RWPE2 (cell line): ENCODE measurements around the gene MARCHF9.
A peak's percentile ranks its signal among the peaks of the same experiment; 100 is the strongest.

Experiments used
- ATAC-seq: fragments of 200-7000 bp; cut with Tn5 transposase; 3 replicates; pipeline ENCODE4 v1.9.1; 2021; ENCODE audit warnings: low read depth
- DNase-seq: peaks from one replicate; pipeline ENCODE4 v3.0.0-alpha.2; 2020; ENCODE audit warnings: low spot score
- H3K27ac ChIP-seq: fragments of 450-650 bp; 2 replicates; pipeline ENCODE4 v1.5.1; 2017; ENCODE audit warnings: mild to moderate bottlenecking; ENCODE audit not compliant: poor library complexity, severe bottlenecking
- H3K27me3 ChIP-seq: fragments of 250-450 bp; sonication (Bioruptor Pico); 2 replicates; pipeline ENCODE4 v1.5.1; 2021; ENCODE audit warnings: mild to moderate bottlenecking, moderate library complexity; ENCODE audit not compliant: insufficient read depth, poor library complexity, severe bottlenecking
- H3K36me3 ChIP-seq: fragments of 250-450 bp; sonication (Bioruptor Pico); 2 replicates; pipeline ENCODE4 v1.5.1; 2020; ENCODE audit warnings: low read depth, mild to moderate bottlenecking, moderate library complexity
- H3K4me1 ChIP-seq: fragments of 250-450 bp; sonication (Bioruptor Pico); 2 replicates; pipeline ENCODE4 v1.5.1; 2021; ENCODE audit warnings: mild to moderate bottlenecking, moderate library complexity; ENCODE audit not compliant: insufficient read depth, poor library complexity, severe bottlenecking
- H3K4me3 ChIP-seq: fragments of 250-450 bp; sonication (Bioruptor Pico); 2 replicates; pipeline ENCODE4 v1.5.1; 2021; ENCODE audit warnings: mild to moderate bottlenecking, moderate library complexity; ENCODE audit not compliant: severe bottlenecking
- H3K9me3 ChIP-seq: fragments of 250-450 bp; sonication (Bioruptor Pico); 2 replicates; pipeline ENCODE4 v1.5.1; 2021; ENCODE audit warnings: mild to moderate bottlenecking, moderate library complexity; ENCODE audit not compliant: severe bottlenecking
- CTCF ChIP-seq: fragments of 450-650 bp; IDR thresholded peaks from one replicate; pipeline ENCODE4 v1.5.1; 2017; ENCODE audit warnings: mild to moderate bottlenecking, moderate library complexity; ENCODE audit not compliant: poor library complexity, severe bottlenecking

Gene MARCHF9

GRCh38 chr12:57797933-57798332 is 43.0 kb downstream of the MARCHF9 start:
- H3K36me3 ChIP-seq: peaks cover 62% of the 10 kb centered on the region
- no peak overlapping the region for H3K27ac ChIP-seq
- peaks cover 16% of the 10 kb centered on the region for H3K4me1 ChIP-seq
- ATAC-seq (no peak), DNase-seq (no peak)
- H3K27me3 ChIP-seq: no peaks in the 10 kb centered on the region
- no peak for TF ChIP-seq CTCF
- H3K4me3 ChIP-seq: no peak overlapping the region
- no peaks in the 10 kb centered on the region for H3K9me3 ChIP-seq

- H3K36me3 ChIP-seq: peaks cover 36% of the 10 kb centered on the region
- ATAC-seq (no peak), DNase-seq (no peak)
- no peaks in the 10 kb centered on the region for H3K27me3 ChIP-seq
- no peaks in the 10 kb centered on the region for H3K4me1 ChIP-seq
- no peak overlapping the region for H3K27ac ChIP-seq
- H3K9me3 ChIP-seq: no peaks in the 10 kb centered on the region
- TF ChIP-seq CTCF: no peak
- H3K4me3 ChIP-seq: no peak overlapping the region
Observed at GRCh38 chr12:57800965-57801364, 46.1 kb downstream of the MARCHF9 start.

GRCh38 chr12:57802607-57803006 is 47.7 kb downstream of the MARCHF9 start:
- no peak overlapping the region for H3K4me3 ChIP-seq
- DNase-seq: no peak
- H3K4me1 ChIP-seq: no peaks in the 10 kb centered on the region
- peaks cover 20% of the 10 kb centered on the region for H3K36me3 ChIP-seq
- no peaks in the 10 kb centered on the region for H3K9me3 ChIP-seq
- H3K27ac ChIP-seq: no peak overlapping the region
- H3K27me3 ChIP-seq: no peaks in the 10 kb centered on the region
- no peak for ATAC-seq
- no peak for TF ChIP-seq CTCF

- no peak for DNase-seq
- peak; percentile 76 for ATAC-seq
- no peaks in the 10 kb centered on the region for H3K27me3 ChIP-seq
- H3K4me1 ChIP-seq: no peaks in the 10 kb centered on the region
- H3K9me3 ChIP-seq: no peaks in the 10 kb centered on the region
- 0 out of 2 replicates have a peak, but pooled peaks cover 13% of the 10 kb centered on the region for H3K36me3 ChIP-seq
- no peak overlapping the region for H3K4me3 ChIP-seq
- H3K27ac ChIP-seq: no peak overlapping the region
- TF ChIP-seq CTCF: peak; percentile 74
Observed at GRCh38 chr12:57803319-57803893, 48.5 kb downstream of the MARCHF9 start.

GRCh38 chr12:57806677-57807076 is 51.8 kb downstream of the MARCHF9 start:
- H3K4me1 ChIP-seq: peaks cover 6% of the 10 kb centered on the region
- no peak for ATAC-seq
- H3K9me3 ChIP-seq: no peaks in the 10 kb centered on the region
- H3K27me3 ChIP-seq: no peaks in the 10 kb centered on the region
- DNase-seq: peak; percentile 9
- 0 out of 2 replicates have a peak, but pooled peaks cover 8% of the 10 kb centered on the region for H3K36me3 ChIP-seq
- H3K4me3 ChIP-seq: no peak overlapping the region
- TF ChIP-seq CTCF: no peak
- H3K27ac ChIP-seq: no peak overlapping the region
